H1 (cell line): Measurements from ENCODE around the gene FHAD1. TPM values are rescaled to one million over a fixed set of nuclear protein-coding genes. Genes with fewer than 3 reads are reported as not detected.

Experiments
- CTCF ChIA-PET: fragments of 300-600 bp; sonication (Branson Sonifier 250); formaldehyde crosslinking; loops from one replicate; lab custom pipeline; 2021; ENCODE audit not compliant: partially characterized antibody; lab: Charles Lee
- POLR2A ChIA-PET: fragments of 300-600 bp; sonication (Branson Sonifier 250); formaldehyde crosslinking; loops from one replicate; lab custom pipeline; 2021; ENCODE audit warnings: inconsistent platforms; ENCODE audit not compliant: partially characterized antibody; lab: Charles Lee
- DNase-seq, 2 experiments: peaks; one replicate each; pipeline versions ENCODE4 v3.0.0 to v3.0.0-alpha.2; 2010 to 2022; ENCODE audit warnings: low spot score in 2 of 2, low read depth in 1 of 2, mixed read lengths in 1 of 2
- FAIRE-seq: peaks from 2 replicates; lab custom pipeline; 2011; peaks lifted over from hg19 to GRCh38; lab: Jason Lieb, UNC
- H2AFZ ChIP-seq: 2 replicates; pipeline ENCODE4 v1.8.1; 2012; ENCODE audit warnings: low read length, inconsistent platforms
- H2AK5ac ChIP-seq: 2 replicates; pipeline ENCODE4 v1.6.1; 2013; ENCODE audit warnings: low read depth, low read length
- H2BK120ac ChIP-seq: replicated peaks from 2 replicates; pipeline ENCODE3; 2013; ENCODE audit warnings: low read depth, low read length, inconsistent platforms
- H2BK12ac ChIP-seq: 2 replicates; pipeline ENCODE4 v1.6.1; 2013; ENCODE audit warnings: low read depth, low read length
- H2BK15ac ChIP-seq: 2 replicates; pipeline ENCODE4 v1.6.1; 2013; ENCODE audit warnings: low read length
- H2BK20ac ChIP-seq: 2 replicates; pipeline ENCODE4 v1.6.1; 2013; ENCODE audit warnings: low read length
- H2BK5ac ChIP-seq: 2 replicates; pipeline ENCODE4 v1.6.1; 2013; ENCODE audit warnings: low read depth, low read length
- H3K14ac ChIP-seq: 2 replicates; pipeline ENCODE4 v1.6.1; 2013; ENCODE audit warnings: inconsistent platforms; ENCODE audit not compliant: insufficient read length
- H3K18ac ChIP-seq: 2 replicates; pipeline ENCODE4 v1.6.1; 2013; ENCODE audit warnings: low read length; ENCODE audit errors: extremely low read depth
- H3K23ac ChIP-seq: 2 replicates; pipeline ENCODE4 v1.6.1; 2013; ENCODE audit warnings: inconsistent platforms; ENCODE audit not compliant: insufficient read length
- H3K23me2 ChIP-seq: 2 replicates; pipeline ENCODE4 v1.6.1; 2013; ENCODE audit warnings: low read depth, low read length
- H3K27ac ChIP-seq: 2 replicates; pipeline ENCODE4 v1.6.1; 2011; ENCODE audit warnings: low read depth, low read length, inconsistent platforms
- H3K27me3 ChIP-seq, 4 experiments: replicated peaks in 1 of 4; 1 replicate in 1 of 4; 2 replicates in 3 of 4; pipeline versions ENCODE4 v1.6.1 to v1.8.1; 2011 to 2013; ENCODE audit warnings: low read length in 3 of 4, mild to moderate bottlenecking in 3 of 4, inconsistent platforms in 2 of 4, mixed read lengths in 2 of 4, moderate library complexity in 1 of 4; ENCODE audit not compliant: control insufficient read depth in 3 of 4, insufficient read depth in 3 of 4; ENCODE audit errors: extremely low read depth in 1 of 4
- H3K36me3 ChIP-seq, 4 experiments: 2 replicates each; pipeline versions ENCODE4 v1.6.1 to v1.8.1; 2011 to 2013; ENCODE audit warnings: mild to moderate bottlenecking in 4 of 4, low read length in 3 of 4, moderate library complexity in 2 of 4, control low read depth in 1 of 4, inconsistent platforms in 1 of 4; ENCODE audit not compliant: insufficient read depth in 4 of 4, control insufficient read depth in 2 of 4
- H3K4ac ChIP-seq: replicated peaks from 2 replicates; pipeline ENCODE3; 2013; ENCODE audit warnings: low read length, low read depth, mixed read lengths, inconsistent platforms; ENCODE audit not compliant: insufficient read length
- H3K4me1 ChIP-seq, 4 experiments: replicated peaks in 1 of 4; 1 replicate in 1 of 4; 2 replicates in 3 of 4; pipeline versions ENCODE4 v1.6.1 to v1.8.1; 2011 to 2013; ENCODE audit warnings: low read length in 3 of 4, inconsistent platforms in 2 of 4, mixed read lengths in 1 of 4; ENCODE audit not compliant: insufficient read depth in 4 of 4, control insufficient read depth in 3 of 4
- H3K4me2 ChIP-seq, 2 experiments: 2 replicates each; pipeline versions ENCODE4 v1.6.1 to v1.8.1; 2011 to 2013; ENCODE audit warnings: low read depth in 2 of 2, low read length in 2 of 2, control low read depth in 1 of 2, inconsistent platforms in 1 of 2, mild to moderate bottlenecking in 1 of 2; ENCODE audit not compliant: insufficient read depth in 1 of 2
- H3K4me3 ChIP-seq, 4 experiments: fragments of 200-600, 300-600 bp in 1 of 4; sonication (generic), shearing (Covaris generic), sonication (Bioruptor Twin) in 1 of 4; 2 replicates each; pipeline versions ENCODE4 v1.5.1 to v1.8.1; 2011 to 2016; ENCODE audit warnings: low read length in 4 of 4, low read depth in 3 of 4, control low read depth in 2 of 4, inconsistent platforms in 2 of 4, mild to moderate bottlenecking in 2 of 4, mixed read lengths in 1 of 4, moderate library complexity in 1 of 4; ENCODE audit not compliant: insufficient read depth in 2 of 4; ENCODE audit errors: extremely low read depth in 1 of 4
- H3K56ac ChIP-seq: replicated peaks from 2 replicates; pipeline ENCODE3; 2013; ENCODE audit warnings: low read depth, mild to moderate bottlenecking, mixed read lengths, low read length, inconsistent platforms; ENCODE audit not compliant: insufficient read length
- H3K79me1 ChIP-seq: 2 replicates; pipeline ENCODE4 v1.6.1; 2013; ENCODE audit warnings: low read depth, low read length, control low read depth
- H3K79me2 ChIP-seq, 2 experiments: 2 replicates each; pipeline versions ENCODE4 v1.6.1 to v1.8.1; 2012 to 2013; ENCODE audit warnings: low read length in 2 of 2, mild to moderate bottlenecking in 2 of 2, inconsistent platforms in 1 of 2; ENCODE audit not compliant: insufficient read depth in 2 of 2, control insufficient read depth in 1 of 2
- H3K9ac ChIP-seq, 4 experiments: replicated peaks in 1 of 4; 1 replicate in 1 of 4; 2 replicates in 3 of 4; pipeline versions ENCODE4 v1.6.1 to v1.8.1; 2011 to 2013; ENCODE audit warnings: low read depth in 3 of 4, low read length in 3 of 4, control low read depth in 2 of 4, mild to moderate bottlenecking in 2 of 4, moderate library complexity in 2 of 4, inconsistent platforms in 1 of 4; ENCODE audit errors: extremely low read depth in 1 of 4
- H3K9me3 ChIP-seq, 2 experiments: 2 replicates each; pipeline versions ENCODE4 v1.6.1 to v1.8.1; 2012 to 2013; ENCODE audit warnings: mild to moderate bottlenecking in 2 of 2, moderate library complexity in 2 of 2, control low read depth in 1 of 2, inconsistent platforms in 1 of 2, low read depth in 1 of 2, low read length in 1 of 2, mixed read lengths in 1 of 2; ENCODE audit not compliant: insufficient read depth in 2 of 2
- H4K20me1 ChIP-seq, 2 experiments: replicated peaks in 1 of 2; 2 replicates each; pipeline versions ENCODE3 to v1.8.1; 2011 to 2013; ENCODE audit warnings: inconsistent platforms in 2 of 2, low read length in 2 of 2, mild to moderate bottlenecking in 1 of 2; ENCODE audit not compliant: insufficient read depth in 2 of 2, control insufficient read depth in 1 of 2
- H4K5ac ChIP-seq: 2 replicates; pipeline ENCODE4 v1.6.1; 2013; ENCODE audit warnings: low read length, low read depth, mixed read lengths, inconsistent platforms; ENCODE audit not compliant: insufficient read length
- H4K8ac ChIP-seq: 2 replicates; pipeline ENCODE4 v1.8.0; 2013; ENCODE audit warnings: mild to moderate bottlenecking, moderate library complexity, low read length, inconsistent platforms; ENCODE audit not compliant: insufficient read depth; ENCODE audit errors: extremely low read depth
- H4K91ac ChIP-seq: replicated peaks from 2 replicates; pipeline ENCODE3; 2013; ENCODE audit warnings: low read length, mixed read lengths, inconsistent platforms; ENCODE audit not compliant: insufficient read length
- BRCA1 ChIP-seq: IDR thresholded peaks from 2 replicates; pipeline ENCODE4 v1.6.1; 2012; ENCODE audit warnings: low read depth, low read length, improper control_type of control experiment
- CBX8 ChIP-seq: fragments of 300-800, 300-1000 bp; sonication (generic); IDR thresholded peaks from 2 replicates; pipeline ENCODE4 v1.7.1; 2016; ENCODE audit warnings: low read depth, low read length, borderline replicate concordance
- CHD2 ChIP-seq: IDR thresholded peaks from 2 replicates; pipeline ENCODE4 v1.6.1; 2012; ENCODE audit warnings: low read length, improper control_type of control experiment
- KDM5A ChIP-seq: fragments of 200-600 bp; IDR thresholded peaks from 2 replicates; pipeline ENCODE4 v1.7.1; 2012; ENCODE audit warnings: mild to moderate bottlenecking, low read length, inconsistent platforms, mixed read lengths
- POU5F1 ChIP-seq: IDR thresholded peaks from 2 replicates; pipeline ENCODE4 v1.6.1; 2011; ENCODE audit warnings: low read depth, mild to moderate bottlenecking, low read length, moderate library complexity
- RNF2 ChIP-seq: fragments of 200-900, 300-1000 bp; sonication (generic); IDR thresholded peaks from 2 replicates; pipeline ENCODE4 v1.7.1; 2016; ENCODE audit warnings: borderline replicate concordance, low read depth, mild to moderate bottlenecking, antibody characterized with exemption, low read length; ENCODE audit not compliant: poor library complexity, severe bottlenecking; ENCODE audit errors: missing control alignments
- RXRA ChIP-seq: IDR thresholded peaks from 2 replicates; pipeline ENCODE4 v1.6.1; 2011; ENCODE audit warnings: low read depth, mild to moderate bottlenecking, low read length, moderate library complexity; ENCODE audit not compliant: insufficient read depth
- SIRT6 ChIP-seq: IDR thresholded peaks from one replicate; pipeline ENCODE4 v1.7.1; 2012; ENCODE audit warnings: low read length, inconsistent platforms
- SRF ChIP-seq: IDR thresholded peaks from 2 replicates; pipeline ENCODE4 v1.6.1; 2011; ENCODE audit warnings: mild to moderate bottlenecking, low read depth, low read length, moderate library complexity
- TAF7 ChIP-seq: optimal IDR thresholded peaks from 2 replicates; pipeline ENCODE3; 2011; ENCODE audit warnings: low read depth, mild to moderate bottlenecking, inconsistent platforms, low read length, moderate library complexity, borderline replicate concordance
- TCF12 ChIP-seq: IDR thresholded peaks from 2 replicates; pipeline ENCODE4 v1.6.1; 2011; ENCODE audit warnings: low read depth, mild to moderate bottlenecking, low read length
- YY1 ChIP-seq: IDR thresholded peaks from 2 replicates; pipeline ENCODE4 v1.6.1; 2011; ENCODE audit warnings: low read depth, mild to moderate bottlenecking, low read length
- WGBS, 2 experiments: shearing (Covaris generic) in 1 of 2; methylation state at CpG; one replicate each; pipeline versions ENCODE4 v1.1.6 to v1.1.7; 2013 to 2015; ENCODE audit warnings: low lambda C conversion rate in 2 of 2, mixed read lengths in 2 of 2, inconsistent platforms in 1 of 2, low coverage in 1 of 2, missing lambda C conversion rate in 1 of 2; ENCODE audit not compliant: insufficient replicate concordance in 2 of 2, insufficient coverage in 1 of 2, insufficient read length in 1 of 2; ENCODE audit errors: extremely low coverage in 1 of 2, missing lambda C conversion rate in 1 of 2; 5-methylcytosine and 5-hydroxymethylcytosine counted together
- polyA plus RNA-seq, 7 experiments: library from polyadenylated mRNA; depleted of rRNA in 3 of 7; stranded (reverse) in 5 of 7; unstranded in 2 of 7; fragments of >200 nt in 5 of 7; fragments of 200-250 nt in 2 of 7; gene quantifications; 1 replicate in 5 of 7; 2 replicates in 1 of 7; 4 replicates in 1 of 7; pipeline versions ENCODE4 v1.2.1 to v1.2.3, GENCODE V29; 2011 to 2013; ENCODE audit warnings: missing spikeins in 2 of 7, mixed read lengths in 2 of 7
- total RNA-seq: library from RNA; stranded (reverse); fragmentation: NEBNext Ultra II Directional; extraction: Animal tissue kit (Norgen Biotek cat#: 25700); gene quantifications from 2 replicates; pipeline ENCODE4 v1.2.1, GENCODE V29; 2021
- TF ChIP-seq, protein P1 (sequence below): IDR thresholded peaks from 2 replicates; pipeline ENCODE4 v1.6.1; 2012; ENCODE audit warnings: inconsistent platforms

Gene FHAD1
- total and polyA plus RNA-seq, 2 of the 8 experiments (the other 6 are each of a cell fraction or from before 2014, with no cell fraction given): 0.39 to 0.69 TPM

DNA sequence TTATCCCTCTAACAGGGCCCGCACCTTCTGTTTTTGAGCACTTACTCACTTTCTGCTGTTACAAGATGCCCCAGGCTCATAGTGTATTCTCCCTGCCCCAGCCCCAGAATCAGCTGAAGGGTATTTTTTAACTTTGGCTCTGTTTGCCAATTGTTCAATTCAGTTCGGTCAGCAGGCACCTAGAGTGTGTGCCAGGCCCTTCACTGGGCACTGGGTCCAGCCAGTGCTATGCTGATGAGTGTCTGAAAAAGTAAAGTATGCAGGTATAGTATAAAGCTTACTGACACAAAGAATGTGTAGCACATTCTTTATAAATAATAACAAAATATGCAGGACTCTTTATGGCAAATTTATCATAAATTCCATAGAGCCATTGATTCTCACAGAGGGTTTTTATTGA, 35.0 kb downstream of the FHAD1 start:
- Histone ChIP-seq H3K14ac (no peak overlapping the region), H3K9ac (no peak overlapping the region), H3K79me1 (no peaks in the 10 kb centered on the region), H3K9me3 (no peaks in the 10 kb centered on the region), H3K4ac (no peak overlapping the region), H2BK15ac (no peak overlapping the region), H4K91ac (no peak overlapping the region), H3K4me3 (no peak overlapping the region), H2BK120ac (no peak overlapping the region), H2AFZ (no peak overlapping the region), H3K23me2 (peaks cover 1% of the 10 kb centered on the region; the same call in 1 of the 2 replicates), H4K8ac (no peak overlapping the region), H3K56ac (no peak overlapping the region), H2AK5ac (no peak overlapping the region), H3K27me3 (no peaks in the 10 kb centered on the region), H2BK12ac (no peak overlapping the region), H3K27ac (no peak overlapping the region), H2BK20ac (no peak overlapping the region), H3K36me3 (no peaks in the 10 kb centered on the region), H2BK5ac (no peak overlapping the region), H3K18ac (no peak overlapping the region), H4K20me1 (no peaks in the 10 kb centered on the region), H3K23ac (no peak overlapping the region), H3K79me2 (no peaks in the 10 kb centered on the region), H3K4me1 (no peaks in the 10 kb centered on the region), H3K4me2 (no peak overlapping the region), H4K5ac (no peak overlapping the region)
- 81% methylated on average over 2 of the region's 2 CpGs; no CpG with 5 or more reads in 1 of the 2 experiments for WGBS, 2 experiments
- FAIRE-seq (no peak), DNase-seq (no peak)
- ChIA-PET POLR2A (no interaction called here), CTCF (interaction anchor here (0.7 to 2.3 kb wide), 4 partner anchors 10 to 130 kb away, joined by 3 to 8 read pairs (median 4); no protein-coding TSS in a partner anchor)
- TF ChIP-seq POU5F1 (no peak), CHD2 (no peak), RNF2 (no peak), CBX8 (no peak), TCF12 (no peak), YY1 (no peak), SRF (no peak), KDM5A (no peak), BRCA1 (no peak), RXRA (no peak), TAF7 (no peak), SIRT6 (no peak)
- TF ChIP-seq, protein P1, sequence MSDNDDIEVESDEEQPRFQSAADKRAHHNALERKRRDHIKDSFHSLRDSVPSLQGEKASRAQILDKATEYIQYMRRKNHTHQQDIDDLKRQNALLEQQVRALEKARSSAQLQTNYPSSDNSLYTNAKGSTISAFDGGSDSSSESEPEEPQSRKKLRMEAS: no peak
